ENCODE data around the gene ULBP2.

Gene ULBP2

DNA sequence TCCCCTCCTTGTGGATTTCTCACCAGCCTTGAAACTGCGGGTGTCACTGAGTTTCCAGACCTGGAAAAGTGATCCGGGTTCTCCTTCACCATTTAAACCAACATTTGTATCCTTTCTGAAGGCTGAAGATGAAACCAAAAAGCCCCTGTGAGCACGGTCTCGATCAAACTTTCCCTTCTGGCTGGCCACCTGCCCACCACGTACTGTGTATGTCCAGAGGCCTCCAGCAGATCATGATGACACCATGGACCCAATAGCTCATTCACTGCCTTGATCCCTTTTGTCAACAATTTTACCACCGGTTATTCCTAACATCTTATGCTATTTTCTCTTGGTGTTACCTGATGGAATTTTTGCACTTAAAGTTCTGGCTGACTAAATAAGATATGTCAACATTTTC, 37.5 kb downstream of the ULBP2 start:
- Histone ChIP-seq H3K9me3 (no peaks in the 10 kb centered on the region), H3K27me3 (peaks cover 0 to 52% of the 10 kb centered on the region in 2 donors), H3K27ac (no peak overlapping the region), H3K4me3 (no peak overlapping the region), H3K36me3 (no peaks in the 10 kb centered on the region), H3K4me1 (no peaks in the 10 kb centered on the region)
- peak in 1 of 2 donors; percentile 27 for DNase-seq
- TF ChIP-seq, protein P1, sequence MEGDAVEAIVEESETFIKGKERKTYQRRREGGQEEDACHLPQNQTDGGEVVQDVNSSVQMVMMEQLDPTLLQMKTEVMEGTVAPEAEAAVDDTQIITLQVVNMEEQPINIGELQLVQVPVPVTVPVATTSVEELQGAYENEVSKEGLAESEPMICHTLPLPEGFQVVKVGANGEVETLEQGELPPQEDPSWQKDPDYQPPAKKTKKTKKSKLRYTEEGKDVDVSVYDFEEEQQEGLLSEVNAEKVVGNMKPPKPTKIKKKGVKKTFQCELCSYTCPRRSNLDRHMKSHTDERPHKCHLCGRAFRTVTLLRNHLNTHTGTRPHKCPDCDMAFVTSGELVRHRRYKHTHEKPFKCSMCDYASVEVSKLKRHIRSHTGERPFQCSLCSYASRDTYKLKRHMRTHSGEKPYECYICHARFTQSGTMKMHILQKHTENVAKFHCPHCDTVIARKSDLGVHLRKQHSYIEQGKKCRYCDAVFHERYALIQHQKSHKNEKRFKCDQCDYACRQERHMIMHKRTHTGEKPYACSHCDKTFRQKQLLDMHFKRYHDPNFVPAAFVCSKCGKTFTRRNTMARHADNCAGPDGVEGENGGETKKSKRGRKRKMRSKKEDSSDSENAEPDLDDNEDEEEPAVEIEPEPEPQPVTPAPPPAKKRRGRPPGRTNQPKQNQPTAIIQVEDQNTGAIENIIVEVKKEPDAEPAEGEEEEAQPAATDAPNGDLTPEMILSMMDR (IDR thresholded peaks at IDR 0.05), result no peak
- intact Hi-C loops (cut with DNase I; ENCODE audit: low total_unique reads), result no loop called here

DNA sequence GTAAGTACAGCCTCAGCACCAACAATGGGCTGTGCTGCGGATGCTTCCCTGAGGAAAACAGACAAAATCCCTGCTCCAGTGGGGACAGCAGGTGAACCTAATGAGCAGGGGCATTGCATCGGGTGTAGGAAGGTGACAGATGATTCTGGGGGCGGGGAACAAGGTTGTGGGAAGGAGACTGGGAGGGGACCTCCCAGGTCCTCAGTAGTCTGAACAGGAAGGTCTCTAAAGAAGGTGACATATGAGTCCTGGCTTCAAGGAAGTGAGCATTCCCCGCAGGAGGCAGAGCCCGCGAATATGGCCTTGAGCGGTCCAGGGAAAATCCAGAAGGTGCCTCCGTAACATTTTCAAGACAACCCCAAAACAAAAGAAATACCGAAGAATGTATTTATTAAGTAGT, 41.3 kb downstream of the ULBP2 start:
- H3K4me1 ChIP-seq, result no peaks in the 10 kb centered on the region
- no peaks in the 10 kb centered on the region for H3K36me3 ChIP-seq
- H3K27ac ChIP-seq, result no peak overlapping the region
- peak in 1 of 2 donors; percentile 24 for DNase-seq
- H3K27me3 ChIP-seq, result peaks cover 0 to 78% of the 10 kb centered on the region in 2 donors
- intact Hi-C loops (cut with DNase I; ENCODE audit: low total_unique reads), result no loop called here
- H3K4me3 ChIP-seq, result no peak overlapping the region
- TF ChIP-seq, protein P1 (IDR thresholded peaks at IDR 0.05), result no peak
- H3K9me3 ChIP-seq, result peaks cover 0 to 13% (median 6%) of the 10 kb centered on the region in 3 donors

DNA sequence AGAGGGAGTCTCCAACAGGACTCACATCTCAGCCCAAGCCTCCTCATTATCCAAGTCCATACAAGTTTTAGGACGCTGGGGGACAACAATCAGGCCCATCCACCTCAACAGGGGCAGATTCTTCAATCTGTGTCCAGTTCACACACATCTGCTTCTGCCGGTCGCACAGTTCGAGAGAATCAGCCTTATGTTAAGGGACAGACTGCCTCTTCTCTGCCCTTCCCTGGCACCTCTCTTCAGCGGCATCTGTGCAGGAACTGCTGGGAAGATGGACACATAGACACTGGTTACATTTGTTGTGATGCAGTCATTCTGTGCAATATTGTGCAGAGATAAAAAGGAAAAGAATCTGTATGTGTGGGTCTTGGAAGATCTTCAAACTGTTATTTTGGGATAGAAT, 43.0 kb downstream of the ULBP2 start:
- Histone ChIP-seq H3K36me3 (no peaks in the 10 kb centered on the region), H3K27me3 (peaks cover 3 to 86% of the 10 kb centered on the region in 2 donors), H3K4me1 (peaks cover 0 to 5% (median under 1%) of the 10 kb centered on the region in 4 donors), H3K9me3 (peaks cover 0 to 27% (median 11%) of the 10 kb centered on the region in 3 donors), H3K4me3 (no peak overlapping the region), H3K27ac (no peak overlapping the region)
- TF ChIP-seq, protein P1 (IDR thresholded peaks at IDR 0.05), result no peak
- intact Hi-C loops (cut with DNase I; ENCODE audit: low total_unique reads), result no loop called here
- DNase-seq, result no peak

GRCh38 chr6:149985481-149985937, 43.7 kb downstream of the ULBP2 start:
- Histone ChIP-seq H3K4me1 (peaks cover 0 to 13% (median 7%) of the 10 kb centered on the region in 4 donors), H3K9me3 (peaks cover 0 to 27% (median 11%) of the 10 kb centered on the region in 3 donors), H3K4me3 (no peak overlapping the region), H3K27ac (no peak overlapping the region), H3K36me3 (no peaks in the 10 kb centered on the region), H3K27me3 (peaks cover 3 to 90% of the 10 kb centered on the region in 2 donors)
- TF ChIP-seq, protein P1 (IDR thresholded peaks at IDR 0.05), result no peak
- DNase-seq, result peak in 1 of 2 donors; percentile 37
- intact Hi-C loops (cut with DNase I; ENCODE audit: low total_unique reads), result no loop called here

GRCh38 chr6:149987602-149988107, 45.8 kb downstream of the ULBP2 start:
- H3K9me3 ChIP-seq, result peaks cover 0 to 27% (median 11%) of the 10 kb centered on the region in 3 donors
- DNase-seq, result no peak
- TF ChIP-seq, protein P1 (IDR thresholded peaks at IDR 0.05), result no peak
- H3K4me1 ChIP-seq, result peaks cover 0 to 23% (median 15%) of the 10 kb centered on the region in 4 donors
- intact Hi-C loops (cut with DNase I; ENCODE audit: low total_unique reads), result no loop called here
- no peak overlapping the region for H3K27ac ChIP-seq
- no peak overlapping the region for H3K4me3 ChIP-seq
- H3K27me3 ChIP-seq, result peaks cover 3 to 91% of the 10 kb centered on the region in 2 donors
- no peaks in the 10 kb centered on the region for H3K36me3 ChIP-seq
